Endothelial cell (in vitro differentiated cells): ENCODE measurements around the gene GRM5. TPM values are rescaled to one million over a fixed set of nuclear protein-coding genes. Genes with fewer than 3 reads are reported as not detected.

Experiments
- DNase-seq: peaks from one replicate; pipeline ENCODE4 v3.0.0; 2021; ENCODE audit warnings: low spot score
- H3K27ac Mint-ChIP-seq: one replicate; pipeline ENCODE4 v1.8.0; 2021; ENCODE audit warnings: mixed read lengths, inconsistent platforms; ENCODE audit not compliant: unreplicated experiment
- H3K27me3 Mint-ChIP-seq: one replicate; pipeline ENCODE4 v1.8.0; 2021; ENCODE audit warnings: mild to moderate bottlenecking, moderate library complexity, mixed read lengths, inconsistent platforms; ENCODE audit not compliant: unreplicated experiment
- H3K36me3 Mint-ChIP-seq: one replicate; pipeline ENCODE4 v1.8.0; 2021; ENCODE audit warnings: mild to moderate bottlenecking, low read depth, mixed read lengths, inconsistent platforms; ENCODE audit not compliant: unreplicated experiment
- H3K4me1 Mint-ChIP-seq: one replicate; pipeline ENCODE4 v1.8.0; 2021; ENCODE audit warnings: mild to moderate bottlenecking, mixed read lengths, inconsistent platforms; ENCODE audit not compliant: unreplicated experiment
- H3K4me3 Mint-ChIP-seq: one replicate; pipeline ENCODE4 v1.8.0; 2021; ENCODE audit warnings: mild to moderate bottlenecking, mixed read lengths, inconsistent platforms; ENCODE audit not compliant: unreplicated experiment
- H3K9me3 Mint-ChIP-seq: one replicate; pipeline ENCODE4 v1.8.0; 2021; ENCODE audit warnings: mixed read lengths, inconsistent platforms; ENCODE audit not compliant: unreplicated experiment
- CTCF ChIP-seq: fragments of 200-600 bp; sonication (generic); IDR thresholded peaks from one replicate; pipeline ENCODE4 v1.5.0; 2021; ENCODE audit warnings: antibody characterized with exemption; ENCODE audit not compliant: unreplicated experiment
- total RNA-seq: library from RNA; stranded (reverse); fragmentation: NEBNext Ultra II Directional; extraction: Animal tissue kit (Norgen Biotek cat#: 25700); gene quantifications from one replicate; pipeline ENCODE4 v1.2.1, GENCODE V29; 2021; ENCODE audit not compliant: unreplicated experiment

GRM5 gene
- total RNA-seq, 1 donor from 2014 or later, result 0.28 TPM

GRCh38 chr11:88818978-88819377 lies 246.8 kb downstream of the GRM5 start:
- H3K27me3 Mint-ChIP-seq, result no peaks in the 10 kb centered on the region
- H3K9me3 Mint-ChIP-seq, result no peaks in the 10 kb centered on the region
- H3K36me3 Mint-ChIP-seq, result no peaks in the 10 kb centered on the region
- no peak for TF ChIP-seq CTCF
- no peak overlapping the region for H3K27ac Mint-ChIP-seq
- H3K4me1 Mint-ChIP-seq, result no peaks in the 10 kb centered on the region
- no peak overlapping the region for H3K4me3 Mint-ChIP-seq
- no peak for DNase-seq

- no peak overlapping the region for H3K4me3 Mint-ChIP-seq
- H3K27ac Mint-ChIP-seq, result no peak overlapping the region
- H3K9me3 Mint-ChIP-seq, result no peaks in the 10 kb centered on the region
- H3K4me1 Mint-ChIP-seq, result no peaks in the 10 kb centered on the region
- TF ChIP-seq CTCF, result no peak
- no peaks in the 10 kb centered on the region for H3K27me3 Mint-ChIP-seq
- no peaks in the 10 kb centered on the region for H3K36me3 Mint-ChIP-seq
- DNase-seq, result no peak
Observed at GRCh38 chr11:88815505-88815904, 250.3 kb downstream of the GRM5 start.

- no peak for TF ChIP-seq CTCF
- Mint-ChIP-seq H3K27me3 (no peaks in the 10 kb centered on the region), H3K36me3 (no peaks in the 10 kb centered on the region), H3K27ac (no peak overlapping the region), H3K4me1 (no peaks in the 10 kb centered on the region), H3K9me3 (no peaks in the 10 kb centered on the region), H3K4me3 (no peak overlapping the region)
- DNase-seq, result no peak
Observed at GRCh38 chr11:88814076-88814475, 251.7 kb downstream of the GRM5 start.

- H3K9me3 Mint-ChIP-seq, result no peaks in the 10 kb centered on the region
- H3K27ac Mint-ChIP-seq, result no peak overlapping the region
- no peaks in the 10 kb centered on the region for H3K4me1 Mint-ChIP-seq
- H3K4me3 Mint-ChIP-seq, result no peak overlapping the region
- H3K27me3 Mint-ChIP-seq, result no peaks in the 10 kb centered on the region
- DNase-seq, result no peak
- no peak for TF ChIP-seq CTCF
- H3K36me3 Mint-ChIP-seq, result no peaks in the 10 kb centered on the region
Observed at GRCh38 chr11:88813233-88813915, 252.4 kb downstream of the GRM5 start.

GRCh38 chr11:88810420-88811097 lies 255.2 kb downstream of the GRM5 start:
- no peaks in the 10 kb centered on the region for H3K36me3 Mint-ChIP-seq
- H3K9me3 Mint-ChIP-seq, result no peaks in the 10 kb centered on the region
- no peak for DNase-seq
- no peak for TF ChIP-seq CTCF
- no peak overlapping the region for H3K4me3 Mint-ChIP-seq
- no peaks in the 10 kb centered on the region for H3K4me1 Mint-ChIP-seq
- no peaks in the 10 kb centered on the region for H3K27me3 Mint-ChIP-seq
- no peak overlapping the region for H3K27ac Mint-ChIP-seq
